K562 (cell line): ENCODE measurements around the gene BCAS1. TPM values are rescaled to one million over a fixed set of nuclear protein-coding genes. Genes with fewer than 3 reads are reported as not detected.

Source experiments
- ATAC-seq: fragments of 200-7000 bp; cut with Tn5 transposase; 3 replicates; pipeline ENCODE4 v1.9.1; 2020; ENCODE audit warnings: moderate library complexity
- BruUV-seq: library from RNA; stranded (reverse); fragments of 400-500 nt; replicated peaks from 2 replicates; lab custom pipeline; 2021; lab: Mats Ljungman, UMichigan
- CTCF ChIA-PET: fragments of 300-600 bp; formaldehyde crosslinking; extraction: SDS; loops from one replicate; lab custom pipeline; 2021; ENCODE audit warnings: low intra/inter-chr PET ratio; lab: Yijun Ruan, JAX
- POLR2A ChIA-PET: fragments of 300-600, 350-650 bp; sonication (Branson Sonifier 250); formaldehyde crosslinking; extraction: SDS; loops from one replicate; lab custom pipeline; 2021; ENCODE audit warnings: antibody characterized with exemption, inconsistent platforms; lab: Yijun Ruan, JAX
- DNase-seq, 4 experiments: peaks; one replicate each; pipeline versions ENCODE4 v3.0.0 to v3.0.0-alpha.2; 2011 to 2018; ENCODE audit warnings: low spot score in 3 of 4, mixed read lengths in 3 of 4; ENCODE audit errors: extremely low read depth in 1 of 4
- FAIRE-seq: peaks from 2 replicates; lab custom pipeline; 2011; peaks lifted over from hg19 to GRCh38; lab: Jason Lieb, UNC
- H2AFZ ChIP-seq: 2 replicates; pipeline ENCODE4 v1.6.0; 2011; ENCODE audit warnings: low read depth, low read length, control low read depth, inconsistent platforms
- H3K27ac ChIP-seq: fragments of 200-600 bp; 3 replicates; pipeline ENCODE4 v1.8.0; 2011; ENCODE audit warnings: low read depth, mild to moderate bottlenecking, control low read depth, inconsistent platforms, low read length, moderate library complexity, mixed read lengths; ENCODE audit errors: extremely low read depth
- H3K27me3 ChIP-seq, 2 experiments: fragments of 300-600 bp in 1 of 2; 2 replicates in 1 of 2; 3 replicates in 1 of 2; pipeline versions ENCODE4 v1.6.0 to v1.8.0; 2011; ENCODE audit warnings: inconsistent platforms in 2 of 2, low read length in 2 of 2, mild to moderate bottlenecking in 1 of 2, mixed read lengths in 1 of 2, moderate library complexity in 1 of 2; ENCODE audit not compliant: control insufficient read depth in 2 of 2, insufficient read depth in 2 of 2
- H3K36me3 ChIP-seq: fragments of 300-600 bp; 3 replicates; pipeline ENCODE4 v1.8.0; 2011; ENCODE audit warnings: mild to moderate bottlenecking, low read length, inconsistent platforms; ENCODE audit not compliant: control insufficient read depth, insufficient read depth
- H3K4me1 ChIP-seq, 2 experiments: fragments of 200-600 bp in 1 of 2; replicated peaks in 1 of 2; 2 replicates in 1 of 2; 3 replicates in 1 of 2; pipeline versions ENCODE4 v1.5.1 to v1.8.0; 2011; ENCODE audit warnings: inconsistent platforms in 2 of 2, low read length in 2 of 2, mild to moderate bottlenecking in 1 of 2, mixed read lengths in 1 of 2, moderate library complexity in 1 of 2; ENCODE audit not compliant: control insufficient read depth in 2 of 2, insufficient read depth in 2 of 2
- H3K4me2 ChIP-seq: 2 replicates; pipeline ENCODE4 v1.6.1; 2011; ENCODE audit warnings: low read length, control low read depth, inconsistent platforms, mixed read lengths; ENCODE audit not compliant: insufficient read depth
- H3K4me3 ChIP-seq: fragments of 200-600 bp; sonication (generic), shearing (Covaris generic); 2 replicates; pipeline ENCODE4 v1.5.1; 2016; ENCODE audit warnings: control low read depth, inconsistent platforms
- H3K79me2 ChIP-seq: fragments of 200-600 bp; 3 replicates; pipeline ENCODE4 v1.8.0; 2011; ENCODE audit warnings: low read length, inconsistent platforms; ENCODE audit not compliant: control insufficient read depth, insufficient read depth
- H3K9ac ChIP-seq, 2 experiments: 2 replicates each; pipeline versions ENCODE4 v1.6.0 to v1.6.1; 2011; ENCODE audit warnings: low read depth in 2 of 2, low read length in 2 of 2, control low read depth in 1 of 2, inconsistent platforms in 1 of 2, mild to moderate bottlenecking in 1 of 2, mixed read lengths in 1 of 2; ENCODE audit not compliant: insufficient read depth in 1 of 2
- H3K9me1 ChIP-seq: one replicate; pipeline ENCODE4 v1.6.0; 2011; ENCODE audit warnings: inconsistent platforms, mild to moderate bottlenecking, low read length, moderate library complexity; ENCODE audit not compliant: control insufficient read depth, insufficient read depth
- H3K9me3 ChIP-seq: replicated peaks from 2 replicates; pipeline ENCODE4 v1.5.1; 2011; ENCODE audit warnings: low read depth, low read length, inconsistent platforms; ENCODE audit not compliant: control insufficient read depth, insufficient read depth
- H4K20me1 ChIP-seq: replicated peaks from 2 replicates; pipeline ENCODE4 v1.6.1; 2011; ENCODE audit warnings: low read length, inconsistent platforms, mixed read lengths; ENCODE audit not compliant: control insufficient read depth, insufficient read depth
- EWSR1 ChIP-seq: fragments of 450-650 bp; IDR thresholded peaks from 2 replicates; pipeline ENCODE4 v1.6.1; 2018; ENCODE audit warnings: borderline replicate concordance, mild to moderate bottlenecking, low read depth, moderate library complexity; ENCODE audit not compliant: partially characterized antibody
- PHTF2 ChIP-seq: fragments of 250-450 bp; sonication (Bioruptor Pico); IDR thresholded peaks from 2 replicates; pipeline ENCODE4 v1.5.0; 2021; ENCODE audit warnings: mild to moderate bottlenecking
- SNRNP70 ChIP-seq: fragments of 200-400 bp; formaldehyde crosslinking; optimal IDR thresholded peaks from 2 replicates; pipeline ENCODE3; 2017; ENCODE audit warnings: low read depth, low read length
- ZBTB11 ChIP-seq, 3 experiments: fragments of 200-800 bp in 1 of 3; fragments of 250-450 bp in 1 of 3; fragments of 450-650 bp in 1 of 3; sonication (Bioruptor Pico) in 1 of 3; sonication (Bioruptor generic) in 1 of 3; formaldehyde crosslinking in 1 of 3; IDR thresholded peaks; 2 replicates each; pipeline versions ENCODE4 v1.6.1 to v1.8.0; 2016 to 2022; ENCODE audit warnings: mild to moderate bottlenecking in 2 of 3, missing genetic modification characterization in 2 of 3, missing compliant biosample characterization in 1 of 3, moderate library complexity in 1 of 3
- WGBS: fragments of 100-300 bp; shearing (Covaris generic); methylation state at CpG from one replicate; pipeline ENCODE4 v1.1.6; 2016; ENCODE audit warnings: low coverage, mixed read lengths; ENCODE audit not compliant: insufficient coverage; ENCODE audit errors: missing lambda C conversion rate; 5-methylcytosine and 5-hydroxymethylcytosine counted together
- in situ Hi-C: fragments of 300-500 bp; cut with MboI; formaldehyde crosslinking; loops from 4 replicates; pipeline ENCODE4 v1.15.0; 2018; ENCODE audit warnings: inconsistent platforms, mixed read lengths
- intact Hi-C: fragments of 100-400 bp; cut with micrococcal nuclease; formaldehyde crosslinking; loops from 2 replicates; pipeline ENCODE4 v1.14.2; 2022
- polyA plus RNA-seq, 8 experiments: library from polyadenylated mRNA; depleted of rRNA in 4 of 8; stranded (reverse) in 5 of 8; unstranded in 3 of 8; fragments of >200 nt; fragmentation: Nextera tagmentation in 2 of 8; fragmentation: Illumina TruSeq in 1 of 8; extraction: Ambion mirVana in 2 of 8; extraction: Trizol in 1 of 8; gene quantifications; 2 replicates each; pipeline versions ENCODE4 v1.2.1 to v1.2.3, GENCODE V29; 2011 to 2014; ENCODE audit warnings: inconsistent platforms in 1 of 8, missing spikeins in 1 of 8
- total RNA-seq, 7 experiments: library from RNA; depleted of rRNA in 6 of 7; stranded (reverse); fragments of >200 nt in 6 of 7; fragmentation: Illumina TruSeq in 2 of 7; extraction: Trizol in 2 of 7; gene quantifications; 2 replicates each; pipeline versions ENCODE4 v1.2.1 to v1.2.3, GENCODE V29; 2011 to 2021; ENCODE audit warnings: low replicate concordance in 1 of 7

Gene BCAS1
- total and polyA plus RNA-seq, 9 of the 15 experiments (the other 6 are each of a cell fraction or from before 2014, with no cell fraction given), result 0.18 to 2.3 (median 0.93) TPM

- H3K4me1 ChIP-seq, result peaks cover 14 to 25% of the 10 kb centered on the region in 2 experiments; a peak in 3 of 5 replicates
- no TSS peak for BruUV-seq
- 86% methylated on average over 10 of the region's 10 CpGs for WGBS
- H3K9ac ChIP-seq, result no peak overlapping the region
- H3K27ac ChIP-seq, result no peak overlapping the region
- no peaks in the 10 kb centered on the region for H3K9me1 ChIP-seq
- H3K4me3 ChIP-seq, result no peak overlapping the region
- H2AFZ ChIP-seq, result peak overlapping the region; percentile 42
- in situ Hi-C loops, result no loop called here
- H4K20me1 ChIP-seq, result no peaks in the 10 kb centered on the region
- no peak overlapping the region for H3K4me2 ChIP-seq
- no peaks in the 10 kb centered on the region for H3K79me2 ChIP-seq
- CTCF ChIA-PET, result no interaction called here
- POLR2A ChIA-PET, result interaction anchor here (0.6 to 1.9 kb wide), 3 partner anchors 11 to 279 kb away, joined by 3 to 6 read pairs (median 4); no protein-coding TSS in a partner anchor
- no peak for FAIRE-seq
- no peak for ATAC-seq
- no peak for DNase-seq
- intact Hi-C loops, result loop anchor here (5.0 kb wide), 3 partner anchors 48 to 328 kb away; partner anchors contain the start of gene ZNF217
- TF ChIP-seq PHTF2 (CRISPR knock-in tag) (no peak), EWSR1 (peak; percentile 80), ZBTB11 (CRISPR knock-in tag; IDR thresholded peaks at IDR 0.05) (peak in 1 of 3 experiments; percentile 88; a peak in 2 of 6 replicates), SNRNP70 (no peak)
- TF ChIP-seq, all 486 proteins: peak for 2
- Histone ChIP-seq H3K9me3 (no peaks in the 10 kb centered on the region), H3K27me3 (no peaks in the 10 kb centered on the region), H3K36me3 (no peaks in the 10 kb centered on the region)
Measured at GRCh38 chr20:53919886-53920285, 150.5 kb downstream of the BCAS1 start.
